Fibroblast of skin of right quadriceps (primary cell): ENCODE measurements around the gene SLC35A5.
A peak's percentile ranks its signal among the peaks of the same experiment; 100 is the strongest.

Experiments
- DNase-seq: peaks from one replicate; pipeline ENCODE4 v3.0.0-alpha.2; 2013

SLC35A5 gene

GRCh38 chr3:112627919-112628466, 66.1 kb downstream of the SLC35A5 start:
- DNase-seq: no peak

GRCh38 chr3:112629425-112629824, 67.6 kb downstream of the SLC35A5 start:
- peak; percentile 87 for DNase-seq

GRCh38 chr3:112631257-112631656, 69.4 kb downstream of the SLC35A5 start:
- DNase-seq: no peak

- no peak for DNase-seq
These were observed 70.8 kb downstream of the SLC35A5 start for GRCh38 chr3:112632596-112632995.

- DNase-seq: no peak
These were observed 71.3 kb downstream of the SLC35A5 start for GRCh38 chr3:112633191-112633590.

GRCh38 chr3:112633757-112634156, 71.9 kb downstream of the SLC35A5 start:
- DNase-seq: peak; percentile 43

- no peak for DNase-seq
These were observed 73.1 kb downstream of the SLC35A5 start for GRCh38 chr3:112634786-112635541.
